Natural killer cell (primary cell): Measurements from ENCODE around the gene SLC22A23. TPM values are rescaled to one million over a fixed set of nuclear protein-coding genes. Genes with fewer than 3 reads are reported as not detected.

Experiments
- ATAC-seq, 3 donors: fragments of 150-1000 bp in 2 of 3; fragments of 200-7000 bp in 1 of 3; cut with Tn5 transposase; 1 replicate in 1 of 3; 2 replicates in 2 of 3; pipeline ENCODE4 v1.10.0; 2021; ENCODE audit warnings: mild to moderate bottlenecking in 2 of 3, moderate library complexity in 2 of 3
- DNase-seq, 2 donors: peaks; one replicate each; pipeline versions ENCODE4 v3.0.0 to v3.0.0-alpha.2; 2013 to 2021; ENCODE audit warnings: mixed read lengths in 1 of 2
- H3K27ac ChIP-seq: one replicate; pipeline ENCODE4 v1.5.1; 2013; ENCODE audit warnings: mild to moderate bottlenecking, low read length
- H3K27me3 ChIP-seq: one replicate; pipeline ENCODE4 v1.6.1; 2013; ENCODE audit warnings: low read length; ENCODE audit not compliant: control insufficient read depth, insufficient read depth
- H3K36me3 ChIP-seq: one replicate; pipeline ENCODE4 v1.6.1; 2013; ENCODE audit warnings: low read length; ENCODE audit not compliant: control insufficient read depth, insufficient read depth
- H3K4me1 ChIP-seq: one replicate; pipeline ENCODE4 v1.6.1; 2013; ENCODE audit warnings: low read length; ENCODE audit not compliant: control insufficient read depth, insufficient read depth
- H3K4me3 ChIP-seq: one replicate; pipeline ENCODE4 v1.5.1; 2013; ENCODE audit warnings: low read length
- H3K9me3 ChIP-seq: one replicate; pipeline ENCODE4 v1.6.1; 2013; ENCODE audit warnings: low read length; ENCODE audit not compliant: control insufficient read depth, insufficient read depth
- H3K27ac Mint-ChIP-seq, 2 donors: one replicate each; pipeline ENCODE4 v1.8.0; 2022; ENCODE audit warnings: mild to moderate bottlenecking in 2 of 2, mixed read lengths in 2 of 2, moderate library complexity in 1 of 2
- H3K27me3 Mint-ChIP-seq, 2 donors: one replicate each; pipeline ENCODE4 v1.8.0; 2022; ENCODE audit warnings: low read depth in 2 of 2, mixed read lengths in 2 of 2
- H3K36me3 Mint-ChIP-seq: one replicate; pipeline ENCODE4 v1.8.0; 2022; ENCODE audit warnings: mixed read lengths
- H3K4me1 Mint-ChIP-seq, 2 donors: one replicate each; pipeline ENCODE4 v1.8.0; 2022; ENCODE audit warnings: mixed read lengths in 2 of 2
- H3K4me3 Mint-ChIP-seq: one replicate; pipeline ENCODE4 v1.8.0; 2022; ENCODE audit warnings: mild to moderate bottlenecking, moderate library complexity, mixed read lengths
- H3K9me3 Mint-ChIP-seq, 2 donors: one replicate each; pipeline ENCODE4 v1.8.0; 2022; ENCODE audit warnings: mixed read lengths in 2 of 2
- WGBS: methylation state at CpG from one replicate; pipeline ENCODE4 v1.1.7; 2013; ENCODE audit warnings: missing lambda C conversion rate; ENCODE audit not compliant: insufficient coverage; 5-methylcytosine and 5-hydroxymethylcytosine counted together
- intact Hi-C: fragments of 100-400 bp; cut with micrococcal nuclease; formaldehyde crosslinking; loops from one replicate; pipeline ENCODE4 v1.14.2; 2022
- total RNA-seq, 4 donors: library from RNA; stranded (reverse); fragments of 120-200 nt in 1 of 4; gene quantifications; one replicate each; pipeline versions ENCODE4 v1.2.3 to v1.2.4, GENCODE V29; 2013 to 2022
- TF ChIP-seq, protein P1 (sequence below): fragments of 200-600 bp; IDR thresholded peaks from one replicate; pipeline ENCODE4 v1.8.0; 2022; ENCODE audit warnings: antibody characterized with exemption

SLC22A23 gene
- total RNA-seq, 3 donors from 2014 or later (not counting 1 experiment from before 2014, with no cell fraction given): 0.24 to 0.79 (median 0.38) TPM

DNA sequence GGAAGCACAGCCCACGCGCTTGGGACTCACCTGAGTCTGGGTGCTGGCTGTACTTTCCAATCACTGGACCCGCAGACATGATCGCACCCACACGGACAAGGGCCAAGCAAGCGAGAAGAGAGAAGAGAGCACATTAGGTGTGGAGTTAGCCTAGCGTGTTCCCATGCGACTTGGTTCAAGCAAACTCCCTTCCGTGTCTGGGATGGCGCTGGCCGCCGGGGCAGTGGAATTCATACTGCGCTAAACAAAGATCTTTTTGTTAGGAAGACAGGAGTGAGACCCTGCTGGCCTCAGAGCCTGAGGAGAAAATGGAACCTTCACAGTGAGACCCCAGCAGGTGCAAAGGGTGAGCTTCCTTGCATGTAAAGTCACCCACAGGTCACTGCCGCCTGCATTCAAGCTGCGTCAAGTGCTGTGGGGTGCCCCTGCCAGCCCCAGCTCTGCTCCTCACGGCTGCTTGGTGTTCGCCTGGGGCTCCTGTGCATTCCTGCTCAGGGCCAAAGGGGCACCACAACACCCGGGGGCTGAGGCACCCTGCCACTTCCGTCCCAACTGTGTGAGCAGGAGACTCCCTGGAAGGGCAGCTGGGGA lies 171.7 kb downstream of the SLC22A23 start:
- H3K27ac Mint-ChIP-seq: no peak overlapping the region
- TF ChIP-seq, protein P1, sequence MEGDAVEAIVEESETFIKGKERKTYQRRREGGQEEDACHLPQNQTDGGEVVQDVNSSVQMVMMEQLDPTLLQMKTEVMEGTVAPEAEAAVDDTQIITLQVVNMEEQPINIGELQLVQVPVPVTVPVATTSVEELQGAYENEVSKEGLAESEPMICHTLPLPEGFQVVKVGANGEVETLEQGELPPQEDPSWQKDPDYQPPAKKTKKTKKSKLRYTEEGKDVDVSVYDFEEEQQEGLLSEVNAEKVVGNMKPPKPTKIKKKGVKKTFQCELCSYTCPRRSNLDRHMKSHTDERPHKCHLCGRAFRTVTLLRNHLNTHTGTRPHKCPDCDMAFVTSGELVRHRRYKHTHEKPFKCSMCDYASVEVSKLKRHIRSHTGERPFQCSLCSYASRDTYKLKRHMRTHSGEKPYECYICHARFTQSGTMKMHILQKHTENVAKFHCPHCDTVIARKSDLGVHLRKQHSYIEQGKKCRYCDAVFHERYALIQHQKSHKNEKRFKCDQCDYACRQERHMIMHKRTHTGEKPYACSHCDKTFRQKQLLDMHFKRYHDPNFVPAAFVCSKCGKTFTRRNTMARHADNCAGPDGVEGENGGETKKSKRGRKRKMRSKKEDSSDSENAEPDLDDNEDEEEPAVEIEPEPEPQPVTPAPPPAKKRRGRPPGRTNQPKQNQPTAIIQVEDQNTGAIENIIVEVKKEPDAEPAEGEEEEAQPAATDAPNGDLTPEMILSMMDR: no peak
- no peaks in the 10 kb centered on the region for H3K36me3 Mint-ChIP-seq
- ATAC-seq (no peak), DNase-seq (no peak)
- Histone ChIP-seq H3K27ac (no peak overlapping the region), H3K27me3 (no peaks in the 10 kb centered on the region), H3K4me3 (no peak overlapping the region), H3K36me3 (peaks cover 3% of the 10 kb centered on the region), H3K9me3 (no peaks in the 10 kb centered on the region), H3K4me1 (no peaks in the 10 kb centered on the region)
- no peaks in the 10 kb centered on the region for H3K27me3 Mint-ChIP-seq
- intact Hi-C loops: no loop called here
- H3K9me3 Mint-ChIP-seq: no peaks in the 10 kb centered on the region
- no peaks in the 10 kb centered on the region for H3K4me1 Mint-ChIP-seq
- 97% methylated on average over 19 of the region's 19 CpGs for WGBS
- H3K4me3 Mint-ChIP-seq: no peak overlapping the region

DNA sequence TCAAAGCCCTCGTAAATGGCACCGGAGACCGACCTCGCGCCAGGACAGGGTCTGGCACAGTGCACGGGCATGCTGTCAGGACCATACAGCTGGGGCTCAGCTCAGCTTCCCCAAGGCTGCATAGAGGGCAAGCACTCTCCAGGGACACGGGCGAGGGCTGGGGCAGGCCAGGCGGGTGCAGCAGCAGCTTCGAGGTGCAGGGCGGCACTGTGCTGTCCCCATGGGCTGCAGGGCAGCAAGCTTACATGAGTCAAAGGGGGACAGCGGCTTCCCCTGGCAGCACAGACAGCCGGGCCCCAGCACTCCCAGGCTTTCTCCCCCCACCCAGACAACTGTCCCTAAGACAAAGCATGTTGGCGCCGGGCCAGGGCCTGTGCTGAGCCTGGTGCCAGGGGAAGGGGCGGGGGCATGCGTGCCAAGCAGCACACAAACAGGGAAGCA lies 172.4 kb downstream of the SLC22A23 start:
- no peak overlapping the region for H3K4me3 Mint-ChIP-seq
- no peaks in the 10 kb centered on the region for H3K4me1 ChIP-seq
- intact Hi-C loops: no loop called here
- 93% methylated on average over 17 of the region's 17 CpGs for WGBS
- no peak overlapping the region for H3K27ac ChIP-seq
- TF ChIP-seq, protein P1: no peak
- no peak for ATAC-seq
- H3K9me3 ChIP-seq: no peaks in the 10 kb centered on the region
- H3K27me3 Mint-ChIP-seq: no peaks in the 10 kb centered on the region
- no peak overlapping the region for H3K27ac Mint-ChIP-seq
- H3K36me3 Mint-ChIP-seq: no peaks in the 10 kb centered on the region
- H3K9me3 Mint-ChIP-seq: no peaks in the 10 kb centered on the region
- H3K36me3 ChIP-seq: peaks cover 3% of the 10 kb centered on the region
- no peak for DNase-seq
- no peaks in the 10 kb centered on the region for H3K27me3 ChIP-seq
- no peak overlapping the region for H3K4me3 ChIP-seq
- H3K4me1 Mint-ChIP-seq: peaks cover 0 to 3% of the 10 kb centered on the region in 2 donors

DNA sequence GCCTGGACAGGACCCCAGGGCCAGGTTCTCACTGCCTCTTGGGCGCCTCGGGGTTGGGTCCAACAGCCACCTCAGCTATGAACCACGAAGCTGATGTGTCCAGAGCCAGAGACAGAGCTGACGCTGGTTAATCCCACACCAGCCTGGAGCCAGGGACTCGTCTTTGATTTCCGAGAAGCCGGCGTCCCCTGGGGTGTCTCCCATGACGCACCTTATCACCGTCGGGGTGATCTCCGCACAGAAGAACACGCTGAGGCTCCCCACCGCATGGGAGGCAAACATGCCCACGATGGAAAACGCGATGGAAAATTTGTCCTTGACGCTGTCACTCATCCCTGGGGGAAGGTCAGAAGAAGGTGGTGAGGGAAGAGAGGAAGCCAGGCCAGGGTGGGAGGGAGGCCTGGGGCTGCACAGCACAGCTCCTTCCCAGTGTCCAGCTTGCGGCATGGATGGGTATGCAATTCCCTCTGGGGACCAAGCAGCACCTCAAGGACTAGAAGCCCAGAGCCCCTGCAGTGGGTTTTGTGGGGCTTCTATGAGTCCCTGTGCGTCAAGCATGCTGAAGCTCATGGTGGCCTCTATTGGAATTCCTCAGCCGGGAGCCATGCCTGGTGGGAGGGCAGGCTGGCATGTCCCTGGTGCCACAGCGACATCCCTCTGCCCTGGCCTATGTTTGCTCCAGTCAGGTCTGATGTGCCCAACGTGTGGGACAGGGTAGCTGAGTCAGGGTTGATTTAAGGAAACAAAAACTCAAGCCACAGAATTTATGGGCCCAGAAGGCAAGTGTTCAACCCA lies 173.0 kb downstream of the SLC22A23 start:
- DNase-seq (no peak), ATAC-seq (no peak)
- Mint-ChIP-seq H3K4me1 (peaks cover 0 to 5% of the 10 kb centered on the region in 2 donors), H3K4me3 (no peak overlapping the region), H3K27ac (no peak overlapping the region), H3K27me3 (no peaks in the 10 kb centered on the region), H3K9me3 (no peaks in the 10 kb centered on the region), H3K36me3 (no peaks in the 10 kb centered on the region)
- H3K36me3 ChIP-seq: peaks cover 3% of the 10 kb centered on the region
- no peaks in the 10 kb centered on the region for H3K27me3 ChIP-seq
- H3K4me3 ChIP-seq: no peak overlapping the region
- intact Hi-C loops: no loop called here
- WGBS: 94% methylated on average over 23 of the region's 23 CpGs
- H3K9me3 ChIP-seq: no peaks in the 10 kb centered on the region
- no peaks in the 10 kb centered on the region for H3K4me1 ChIP-seq
- no peak overlapping the region for H3K27ac ChIP-seq
- TF ChIP-seq, protein P1: no peak
